Karpas-422 (cell line): Measurements from ENCODE around the gene CPTP. TPM values are rescaled to one million over a fixed set of nuclear protein-coding genes. Genes with fewer than 3 reads are reported as not detected.

Source experiments
- DNase-seq: peaks from one replicate; pipeline ENCODE4 v3.0.0-alpha.2; 2015
- H2AFZ ChIP-seq: fragments of 200-600 bp; sonication (generic); 2 replicates; pipeline ENCODE4 v1.6.1; 2014; ENCODE audit warnings: antibody characterized with exemption, low read length, mixed read lengths
- H3K27ac ChIP-seq: fragments of 200-600 bp; sonication (generic); 2 replicates; pipeline ENCODE4 v1.5.1; 2014; ENCODE audit warnings: mild to moderate bottlenecking, low read length, moderate library complexity
- H3K27me3 ChIP-seq: fragments of 200-600 bp; sonication (generic); 2 replicates; pipeline ENCODE4 v1.6.1; 2014; ENCODE audit warnings: low read length, mixed read lengths
- H3K36me3 ChIP-seq: fragments of 200-600 bp; sonication (generic); 2 replicates; pipeline ENCODE4 v1.6.1; 2014; ENCODE audit warnings: low read length, mixed read lengths; ENCODE audit not compliant: insufficient read depth
- H3K4me1 ChIP-seq: fragments of 200-600 bp; sonication (generic); 2 replicates; pipeline ENCODE4 v1.6.1; 2014; ENCODE audit warnings: mild to moderate bottlenecking, low read length, mixed read lengths
- H3K4me2 ChIP-seq: fragments of 200-600 bp; sonication (generic); 2 replicates; pipeline ENCODE4 v1.6.1; 2014; ENCODE audit warnings: low read length, low read depth, mild to moderate bottlenecking; ENCODE audit not compliant: poor library complexity, severe bottlenecking
- H3K4me3 ChIP-seq: fragments of 200-600 bp; sonication (generic); 2 replicates; pipeline ENCODE4 v1.5.1; 2014; ENCODE audit warnings: mild to moderate bottlenecking, antibody characterized with exemption, low read length, mixed read lengths
- H3K79me2 ChIP-seq: fragments of 200-600 bp; sonication (generic); 2 replicates; pipeline ENCODE4 v1.6.1; 2014; ENCODE audit warnings: mild to moderate bottlenecking, low read length, mixed read lengths
- H3K9ac ChIP-seq: fragments of 200-600 bp; sonication (generic); 2 replicates; pipeline ENCODE4 v1.6.0; 2014; ENCODE audit warnings: low read length
- H3K9me2 ChIP-seq: fragments of 200-600 bp; sonication (generic), shearing (Covaris generic); replicated peaks from 2 replicates; pipeline ENCODE4 v1.6.0; 2014; ENCODE audit warnings: mild to moderate bottlenecking, low read length, moderate library complexity; ENCODE audit not compliant: insufficient read depth
- H3K9me3 ChIP-seq: fragments of 300-700, 200-600 bp; sonication (generic); 2 replicates; pipeline ENCODE4 v1.6.1; 2014; ENCODE audit warnings: low read length, mixed read lengths
- H4K20me1 ChIP-seq: fragments of 200-600 bp; sonication (generic); 2 replicates; pipeline ENCODE4 v1.6.1; 2014; ENCODE audit warnings: mild to moderate bottlenecking, antibody characterized with exemption, low read length, low read depth; ENCODE audit not compliant: insufficient read depth
- total RNA-seq: library from RNA; depleted of rRNA; stranded (reverse); fragments of >200 nt; shearing (Covaris generic); gene quantifications from 2 replicates; pipeline ENCODE4 v1.2.3, GENCODE V29; 2014; ENCODE audit warnings: low replicate concordance

Gene CPTP
- total RNA-seq, 1 experiment from 2014 or later, result 35.0 TPM

- Histone ChIP-seq H3K4me3 (no peak overlapping the region), H3K9me2 (no peaks in the 10 kb centered on the region), H3K79me2 (no peaks in the 10 kb centered on the region), H4K20me1 (peaks cover 12% of the 10 kb centered on the region; the same call in 1 of the 2 replicates), H2AFZ (no peak overlapping the region), H3K9ac (no peak overlapping the region), H3K4me2 (no peak overlapping the region), H3K4me1 (no peaks in the 10 kb centered on the region), H3K36me3 (no peaks in the 10 kb centered on the region), H3K9me3 (no peaks in the 10 kb centered on the region), H3K27ac (no peak overlapping the region), H3K27me3 (no peaks in the 10 kb centered on the region)
- no peak for DNase-seq
Observed at GRCh38 chr1:1295154-1295923, 29.3 kb upstream of the CPTP start.

- no peak for DNase-seq
- Histone ChIP-seq H4K20me1 (peaks cover 13% of the 10 kb centered on the region; the same call in 1 of the 2 replicates), H3K79me2 (no peaks in the 10 kb centered on the region), H3K4me3 (no peak overlapping the region), H3K9me3 (no peaks in the 10 kb centered on the region), H2AFZ (no peak overlapping the region), H3K9ac (no peak overlapping the region), H3K4me2 (no peak overlapping the region), H3K36me3 (no peaks in the 10 kb centered on the region), H3K4me1 (no peaks in the 10 kb centered on the region), H3K9me2 (no peaks in the 10 kb centered on the region), H3K27me3 (no peaks in the 10 kb centered on the region), H3K27ac (no peak overlapping the region)
Observed at GRCh38 chr1:1296070-1297061, 28.2 kb upstream of the CPTP start.

DNA sequence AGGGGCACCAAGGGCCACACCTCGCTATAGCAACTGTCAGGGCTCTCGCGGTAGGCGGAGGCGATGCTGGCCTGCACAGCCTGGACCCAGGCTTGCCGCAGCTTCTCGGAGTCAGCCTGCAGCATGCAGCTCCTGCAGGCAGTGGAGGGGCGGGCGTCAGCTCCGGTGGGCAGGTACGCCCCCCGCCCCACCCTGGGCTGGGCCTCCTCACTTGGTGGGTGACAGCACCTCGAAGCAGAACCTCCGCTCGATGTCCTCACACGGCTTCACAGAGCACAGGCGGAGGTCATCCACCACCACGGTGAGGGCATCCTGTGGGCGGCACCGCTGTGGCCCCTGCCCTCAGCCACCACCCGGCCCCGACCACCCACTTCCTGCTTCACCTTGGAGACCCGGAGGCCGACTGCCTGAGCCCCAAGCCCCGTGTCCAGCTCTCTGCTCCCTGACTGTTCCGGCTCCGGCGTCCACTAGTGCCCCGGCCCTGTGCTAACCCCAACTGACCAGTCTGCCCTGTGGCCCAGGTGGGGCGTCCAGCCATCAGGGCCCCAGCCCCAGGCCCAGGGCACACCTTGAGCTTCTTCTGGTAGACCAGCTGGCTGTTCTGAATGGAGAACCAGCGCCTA lies 26.7 kb upstream of the CPTP start:
- H3K79me2 ChIP-seq, result peaks cover under 1% of the 10 kb centered on the region; the same call in 1 of the 2 replicates
- H3K27me3 ChIP-seq, result no peaks in the 10 kb centered on the region
- H3K9me2 ChIP-seq, result no peaks in the 10 kb centered on the region
- no peak overlapping the region for H3K27ac ChIP-seq
- H3K9ac ChIP-seq, result no peak overlapping the region
- peaks cover 13% of the 10 kb centered on the region; the same call in 1 of the 2 replicates for H4K20me1 ChIP-seq
- no peak overlapping the region for H3K4me3 ChIP-seq
- no peaks in the 10 kb centered on the region for H3K9me3 ChIP-seq
- H2AFZ ChIP-seq, result no peak overlapping the region
- no peak for DNase-seq
- H3K4me1 ChIP-seq, result no peaks in the 10 kb centered on the region
- no peaks in the 10 kb centered on the region for H3K36me3 ChIP-seq
- H3K4me2 ChIP-seq, result no peak overlapping the region

- Histone ChIP-seq H3K9ac (no peak overlapping the region), H3K9me2 (no peaks in the 10 kb centered on the region), H3K79me2 (peaks cover 10% of the 10 kb centered on the region), H4K20me1 (peaks cover 13% of the 10 kb centered on the region; the same call in 1 of the 2 replicates), H3K27ac (no peak overlapping the region), H3K4me1 (peaks cover 3% of the 10 kb centered on the region), H3K36me3 (no peaks in the 10 kb centered on the region), H3K9me3 (no peaks in the 10 kb centered on the region), H3K4me3 (no peak overlapping the region), H3K4me2 (no peak overlapping the region), H2AFZ (no peak overlapping the region), H3K27me3 (no peaks in the 10 kb centered on the region)
- peak; percentile 73 for DNase-seq
Observed at GRCh38 chr1:1298861-1299685, 25.5 kb upstream of the CPTP start.

- no peaks in the 10 kb centered on the region for H3K9me3 ChIP-seq
- H4K20me1 ChIP-seq, result peaks cover 13% of the 10 kb centered on the region; the same call in 1 of the 2 replicates
- peaks cover 18% of the 10 kb centered on the region for H3K79me2 ChIP-seq
- peaks cover 10% of the 10 kb centered on the region for H3K4me1 ChIP-seq
- no peak overlapping the region for H3K4me3 ChIP-seq
- no peaks in the 10 kb centered on the region for H3K36me3 ChIP-seq
- no peak overlapping the region for H3K9ac ChIP-seq
- H3K4me2 ChIP-seq, result no peak overlapping the region
- H3K27me3 ChIP-seq, result no peaks in the 10 kb centered on the region
- H3K27ac ChIP-seq, result no peak overlapping the region
- DNase-seq, result peak; percentile 74
- H3K9me2 ChIP-seq, result no peaks in the 10 kb centered on the region
- no peak overlapping the region for H2AFZ ChIP-seq
Observed at GRCh38 chr1:1299686-1300351, 24.8 kb upstream of the CPTP start.

DNA sequence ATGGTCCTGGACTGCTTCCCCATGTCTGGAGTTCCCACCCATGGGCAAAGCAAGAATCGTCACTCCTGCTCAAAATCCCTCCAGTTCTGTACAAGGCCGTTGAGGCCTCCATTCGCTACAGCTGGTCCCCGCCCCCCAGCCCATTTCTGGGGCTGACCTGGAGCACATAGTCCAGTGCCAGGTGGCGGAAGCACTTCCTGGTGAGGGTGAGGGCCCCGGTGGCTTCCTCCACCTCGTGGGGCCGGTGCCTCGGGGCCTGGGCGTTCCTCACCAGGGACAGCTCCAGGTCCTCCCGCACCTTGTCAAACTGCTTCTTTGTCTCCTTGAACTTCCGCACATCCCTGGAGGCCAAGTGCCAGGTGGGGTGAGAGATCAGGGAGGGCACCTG lies 24.3 kb upstream of the CPTP start:
- Histone ChIP-seq H3K36me3 (no peaks in the 10 kb centered on the region), H3K27ac (no peak overlapping the region), H3K9ac (no peak overlapping the region), H2AFZ (no peak overlapping the region), H3K4me3 (no peak overlapping the region), H3K79me2 (peaks cover 22% of the 10 kb centered on the region), H3K9me3 (no peaks in the 10 kb centered on the region), H3K9me2 (no peaks in the 10 kb centered on the region), H3K4me2 (no peak overlapping the region), H3K27me3 (no peaks in the 10 kb centered on the region), H3K4me1 (peaks cover 16% of the 10 kb centered on the region), H4K20me1 (peaks cover 13% of the 10 kb centered on the region; the same call in 1 of the 2 replicates)
- no peak for DNase-seq

GRCh38 chr1:1302006-1302430 lies 22.6 kb upstream of the CPTP start:
- H2AFZ ChIP-seq, result no peak overlapping the region
- H3K9me3 ChIP-seq, result no peaks in the 10 kb centered on the region
- H3K4me3 ChIP-seq, result no peak overlapping the region
- no peak overlapping the region for H3K4me2 ChIP-seq
- no peaks in the 10 kb centered on the region for H3K36me3 ChIP-seq
- no peak overlapping the region for H3K27ac ChIP-seq
- H3K9ac ChIP-seq, result no peak overlapping the region
- peaks cover 31% of the 10 kb centered on the region for H3K79me2 ChIP-seq
- H4K20me1 ChIP-seq, result peaks cover 13% of the 10 kb centered on the region; the same call in 1 of the 2 replicates
- DNase-seq, result peak; percentile 61
- H3K27me3 ChIP-seq, result no peaks in the 10 kb centered on the region
- H3K4me1 ChIP-seq, result peaks cover 30% of the 10 kb centered on the region
- no peaks in the 10 kb centered on the region for H3K9me2 ChIP-seq
